Mesothelial cell of epicardium (in vitro differentiated cells): Measurements from ENCODE around the gene PLXNB2. TPM values are rescaled to one million over a fixed set of nuclear protein-coding genes. Genes with fewer than 3 reads are reported as not detected.

Experiments used
- DNase-seq, 2 experiments: peaks; one replicate each; pipeline ENCODE4 v3.0.0; 2021; ENCODE audit warnings: low spot score in 2 of 2; ENCODE audit not compliant: unreplicated experiment in 2 of 2
- H3K27ac Mint-ChIP-seq: 2 replicates; pipeline ENCODE4 v1.8.0; 2021; ENCODE audit warnings: mixed read lengths
- H3K27me3 Mint-ChIP-seq: 2 replicates; pipeline ENCODE4 v1.8.0; 2021; ENCODE audit warnings: low read depth, mixed read lengths
- H3K36me3 Mint-ChIP-seq: 2 replicates; pipeline ENCODE4 v1.8.0; 2021; ENCODE audit warnings: mixed read lengths
- H3K4me1 Mint-ChIP-seq: 2 replicates; pipeline ENCODE4 v1.8.0; 2021; ENCODE audit warnings: mixed read lengths
- H3K4me3 Mint-ChIP-seq: 2 replicates; pipeline ENCODE4 v1.8.0; 2021; ENCODE audit warnings: mild to moderate bottlenecking, moderate library complexity, mixed read lengths
- H3K9me3 Mint-ChIP-seq: 2 replicates; pipeline ENCODE4 v1.8.0; 2021; ENCODE audit warnings: mixed read lengths
- total RNA-seq: library from RNA; stranded (reverse); gene quantifications from 3 replicates; pipeline ENCODE4 v1.2.1, GENCODE V29; 2021
- TF ChIP-seq, protein P1 (sequence below): fragments of 200-600 bp; sonication (generic); IDR thresholded peaks from one replicate; pipeline ENCODE4 v1.5.0; 2021; ENCODE audit warnings: antibody characterized with exemption; ENCODE audit not compliant: unreplicated experiment

Gene PLXNB2
- total RNA-seq, 1 donor from 2014 or later: 467 TPM

DNA sequence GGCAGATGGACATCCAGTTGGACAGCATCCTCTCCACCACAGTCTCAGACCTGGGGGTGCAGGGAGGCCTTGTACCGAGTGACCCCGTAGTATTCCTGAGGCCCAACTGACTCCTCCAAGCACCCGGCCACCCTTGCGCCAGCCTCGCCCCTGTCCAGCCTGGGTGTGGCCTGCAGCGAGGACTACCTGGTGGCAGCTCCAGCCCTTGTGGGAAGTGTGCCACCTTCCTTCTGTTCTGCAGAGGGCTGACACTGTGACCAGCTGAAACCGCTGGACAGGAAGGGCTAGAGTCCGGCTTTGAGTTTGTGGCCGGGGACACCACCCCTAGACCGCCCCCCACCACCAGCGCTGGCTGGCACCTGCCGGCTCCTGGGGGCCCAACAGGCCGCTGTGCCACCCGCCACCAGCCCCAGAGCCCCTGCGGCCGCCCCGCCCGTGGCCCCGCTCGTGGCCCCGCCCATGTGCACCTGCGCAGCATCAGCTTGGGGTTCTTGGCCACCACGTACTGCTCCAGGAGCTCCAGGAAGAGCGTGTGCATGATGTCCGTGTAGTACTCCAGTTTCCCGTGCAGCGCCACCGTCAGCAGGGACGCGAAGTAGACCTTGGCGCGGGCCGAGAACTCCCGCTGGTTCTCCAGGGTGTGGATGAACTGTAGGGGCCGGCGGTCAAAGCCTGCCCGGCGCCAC, 27.3 kb downstream of the PLXNB2 start:
- H3K4me3 Mint-ChIP-seq: no peak overlapping the region
- no peaks in the 10 kb centered on the region for H3K9me3 Mint-ChIP-seq
- TF ChIP-seq, protein P1, sequence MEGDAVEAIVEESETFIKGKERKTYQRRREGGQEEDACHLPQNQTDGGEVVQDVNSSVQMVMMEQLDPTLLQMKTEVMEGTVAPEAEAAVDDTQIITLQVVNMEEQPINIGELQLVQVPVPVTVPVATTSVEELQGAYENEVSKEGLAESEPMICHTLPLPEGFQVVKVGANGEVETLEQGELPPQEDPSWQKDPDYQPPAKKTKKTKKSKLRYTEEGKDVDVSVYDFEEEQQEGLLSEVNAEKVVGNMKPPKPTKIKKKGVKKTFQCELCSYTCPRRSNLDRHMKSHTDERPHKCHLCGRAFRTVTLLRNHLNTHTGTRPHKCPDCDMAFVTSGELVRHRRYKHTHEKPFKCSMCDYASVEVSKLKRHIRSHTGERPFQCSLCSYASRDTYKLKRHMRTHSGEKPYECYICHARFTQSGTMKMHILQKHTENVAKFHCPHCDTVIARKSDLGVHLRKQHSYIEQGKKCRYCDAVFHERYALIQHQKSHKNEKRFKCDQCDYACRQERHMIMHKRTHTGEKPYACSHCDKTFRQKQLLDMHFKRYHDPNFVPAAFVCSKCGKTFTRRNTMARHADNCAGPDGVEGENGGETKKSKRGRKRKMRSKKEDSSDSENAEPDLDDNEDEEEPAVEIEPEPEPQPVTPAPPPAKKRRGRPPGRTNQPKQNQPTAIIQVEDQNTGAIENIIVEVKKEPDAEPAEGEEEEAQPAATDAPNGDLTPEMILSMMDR: no peak
- H3K4me1 Mint-ChIP-seq: peaks cover 8% of the 10 kb centered on the region
- H3K27ac Mint-ChIP-seq: no peak overlapping the region
- no peaks in the 10 kb centered on the region for H3K27me3 Mint-ChIP-seq
- H3K36me3 Mint-ChIP-seq: peaks cover 12% of the 10 kb centered on the region
- no peak for DNase-seq

DNA sequence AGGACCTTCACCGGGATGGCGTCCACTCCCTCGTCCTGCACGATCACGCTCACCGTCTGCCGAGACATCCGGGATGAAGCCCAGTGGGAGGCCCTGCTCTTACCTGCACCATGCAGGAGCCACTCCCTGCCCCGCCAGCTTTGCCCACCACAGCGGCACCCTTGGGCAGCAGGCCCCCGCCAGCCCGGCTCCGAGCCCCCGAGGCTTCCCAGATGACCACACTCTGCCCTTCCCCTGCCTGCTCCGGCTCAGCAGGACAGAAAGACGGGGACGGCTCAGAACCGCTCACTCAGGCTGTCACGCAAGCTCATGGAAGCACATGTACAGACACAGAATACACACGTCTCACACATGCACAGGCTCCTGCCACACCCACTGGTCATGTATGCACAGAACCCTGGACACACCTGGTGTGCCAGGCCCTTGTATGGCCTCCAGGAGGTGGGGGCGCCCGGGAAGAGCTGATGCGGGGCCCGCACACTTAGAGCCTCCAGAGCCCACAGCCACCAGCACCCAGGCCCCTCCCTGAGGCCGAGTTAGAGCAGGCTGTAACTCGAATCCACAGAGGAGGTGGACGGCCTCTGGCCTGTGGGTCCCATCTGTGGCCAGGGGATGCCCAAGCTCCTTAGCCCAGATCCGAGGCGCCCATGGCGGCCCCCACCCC, 28.4 kb downstream of the PLXNB2 start:
- no peak for DNase-seq
- TF ChIP-seq, protein P1: no peak
- Mint-ChIP-seq H3K27ac (no peak overlapping the region), H3K4me1 (peaks cover 8% of the 10 kb centered on the region), H3K36me3 (peaks cover 18% of the 10 kb centered on the region), H3K9me3 (no peaks in the 10 kb centered on the region), H3K27me3 (no peaks in the 10 kb centered on the region), H3K4me3 (no peak overlapping the region)

DNA sequence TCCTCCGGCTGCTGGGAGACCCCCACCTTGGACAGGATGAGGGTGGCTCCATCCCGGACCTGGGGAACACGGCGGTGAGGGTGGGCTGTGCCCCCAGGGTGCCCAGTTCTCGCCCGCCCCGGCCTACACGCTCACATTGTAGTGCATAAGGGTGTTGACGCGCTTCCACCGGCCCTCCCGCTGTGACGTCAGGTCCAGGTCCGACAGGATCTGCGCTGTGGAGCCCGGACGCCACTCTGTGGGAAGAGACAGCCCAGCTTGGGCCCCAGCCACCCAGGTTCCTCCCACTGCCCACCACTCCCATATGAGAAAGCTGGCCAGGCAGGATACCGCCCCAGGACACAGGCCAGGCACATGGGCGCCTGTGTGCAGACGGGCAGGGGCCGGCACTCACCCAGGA, 29.0 kb downstream of the PLXNB2 start:
- H3K4me1 Mint-ChIP-seq: peaks cover 8% of the 10 kb centered on the region
- peaks cover 23% of the 10 kb centered on the region for H3K36me3 Mint-ChIP-seq
- no peak overlapping the region for H3K27ac Mint-ChIP-seq
- H3K9me3 Mint-ChIP-seq: no peaks in the 10 kb centered on the region
- H3K4me3 Mint-ChIP-seq: no peak overlapping the region
- TF ChIP-seq, protein P1: no peak
- DNase-seq: no peak
- H3K27me3 Mint-ChIP-seq: no peaks in the 10 kb centered on the region

DNA sequence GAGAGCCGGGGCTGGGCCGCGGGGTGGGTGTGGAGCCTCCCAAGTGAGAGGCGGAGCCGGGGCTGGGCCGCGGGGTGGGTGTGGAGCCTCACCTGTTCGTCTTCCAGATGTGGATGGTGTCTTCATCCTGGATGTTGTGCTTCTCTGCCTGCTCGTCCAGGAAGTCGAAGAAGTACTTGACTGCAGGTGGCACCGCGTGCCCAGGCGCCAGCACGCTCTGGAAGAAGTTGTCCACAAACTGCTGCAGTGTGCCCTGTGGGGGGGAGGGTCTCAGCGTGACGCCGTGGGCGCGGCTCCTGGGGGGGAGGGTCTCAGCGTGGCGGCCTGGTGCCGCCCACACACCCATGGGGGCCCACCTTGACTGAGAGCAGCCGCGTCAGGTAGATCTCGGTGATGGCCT, 29.7 kb downstream of the PLXNB2 start:
- no peak overlapping the region for H3K4me3 Mint-ChIP-seq
- no peaks in the 10 kb centered on the region for H3K9me3 Mint-ChIP-seq
- no peak for DNase-seq
- H3K4me1 Mint-ChIP-seq: peaks cover 9% of the 10 kb centered on the region
- no peak overlapping the region for H3K27ac Mint-ChIP-seq
- H3K36me3 Mint-ChIP-seq: peaks cover 23% of the 10 kb centered on the region
- no peaks in the 10 kb centered on the region for H3K27me3 Mint-ChIP-seq
- TF ChIP-seq, protein P1: no peak

DNA sequence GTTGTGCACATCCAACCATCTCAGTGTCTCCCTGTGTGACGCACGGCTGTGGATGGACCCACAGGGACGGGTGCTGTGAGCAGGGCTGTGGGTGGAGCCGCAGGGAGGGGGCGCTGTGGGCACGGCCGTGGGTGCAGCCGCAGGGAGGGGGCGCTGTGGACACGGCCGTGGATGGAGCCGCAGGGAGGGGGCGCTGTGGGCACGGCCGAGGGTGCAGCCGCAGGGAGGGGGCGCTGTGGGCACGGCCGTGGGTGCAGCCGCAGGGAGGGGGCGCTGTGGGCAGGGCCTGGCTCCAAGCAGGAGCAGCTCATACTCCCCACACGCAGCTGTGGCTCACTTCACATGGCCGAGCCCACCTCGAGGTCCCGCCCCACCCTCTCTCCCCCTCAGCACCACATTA, 31.3 kb downstream of the PLXNB2 start:
- peaks cover 11% of the 10 kb centered on the region for H3K4me1 Mint-ChIP-seq
- H3K9me3 Mint-ChIP-seq: no peaks in the 10 kb centered on the region
- H3K27ac Mint-ChIP-seq: no peak overlapping the region
- H3K4me3 Mint-ChIP-seq: no peak overlapping the region
- TF ChIP-seq, protein P1: peak; percentile 63
- H3K36me3 Mint-ChIP-seq: peaks cover 21% of the 10 kb centered on the region
- DNase-seq: no peak
- no peaks in the 10 kb centered on the region for H3K27me3 Mint-ChIP-seq
